GM18907 (cell line): Measurements from ENCODE around the gene P2RX3.

ENCODE experiments used
- ATAC-seq: cut with Tn5 transposase; IDR thresholded peaks from one replicate; pipeline ENCODE4 v1.9.1; 2021; ENCODE audit warnings: mild to moderate bottlenecking, moderate library complexity; ENCODE audit not compliant: unreplicated experiment

P2RX3 gene

DNA sequence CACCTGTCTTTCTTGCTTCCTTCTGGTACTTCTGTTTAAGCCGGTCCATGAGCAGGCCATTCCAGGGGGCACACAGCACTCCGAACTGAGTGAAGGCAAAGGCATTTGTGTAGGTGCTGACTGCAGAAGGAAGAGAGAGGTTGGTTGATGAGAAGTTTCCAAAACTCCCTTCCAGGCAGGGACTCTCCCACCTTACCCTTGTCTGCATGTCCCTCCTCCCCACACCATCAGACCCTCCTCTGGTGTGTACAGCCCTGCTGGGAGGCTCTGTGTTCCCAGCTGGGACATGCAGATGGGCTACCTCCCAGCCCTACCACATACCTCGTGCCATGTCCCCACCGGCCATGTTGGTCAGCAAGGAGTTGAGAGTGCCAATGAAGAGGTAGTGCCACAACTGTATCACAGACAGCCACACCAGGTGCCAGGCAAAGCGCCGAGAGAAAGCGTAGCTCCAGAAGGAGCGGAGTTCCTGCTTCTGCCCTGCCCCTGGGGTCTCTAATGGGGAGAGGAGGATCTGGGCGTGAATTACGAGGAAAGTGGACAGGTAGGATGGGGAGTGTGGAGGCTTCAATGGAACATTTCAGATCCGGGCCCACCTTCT, 76.6 kb downstream of the P2RX3 start:
- no peak for ATAC-seq

DNA sequence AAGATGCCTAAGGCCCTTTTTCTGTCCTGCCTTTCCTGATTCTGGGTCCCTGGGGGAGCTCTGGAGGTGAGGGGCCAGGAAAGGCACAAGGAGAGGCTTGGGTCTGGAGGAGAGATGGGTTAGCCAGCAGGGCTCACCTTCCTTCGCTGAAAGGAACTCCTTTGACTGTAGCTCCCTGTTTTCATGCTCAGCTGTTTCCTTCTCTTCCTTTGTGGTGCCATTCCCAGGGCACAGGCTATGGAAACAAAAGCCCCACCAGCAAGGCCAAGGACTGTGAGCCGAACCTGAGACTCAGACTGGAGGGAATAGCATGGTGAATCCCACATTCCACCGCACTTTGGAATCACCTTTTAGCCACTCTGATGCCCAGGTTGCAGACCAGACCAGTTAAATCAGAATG, 78.3 kb downstream of the P2RX3 start:
- no peak for ATAC-seq

GRCh38 chr11:57417056-57417455, 78.9 kb downstream of the P2RX3 start:
- ATAC-seq: no peak

DNA sequence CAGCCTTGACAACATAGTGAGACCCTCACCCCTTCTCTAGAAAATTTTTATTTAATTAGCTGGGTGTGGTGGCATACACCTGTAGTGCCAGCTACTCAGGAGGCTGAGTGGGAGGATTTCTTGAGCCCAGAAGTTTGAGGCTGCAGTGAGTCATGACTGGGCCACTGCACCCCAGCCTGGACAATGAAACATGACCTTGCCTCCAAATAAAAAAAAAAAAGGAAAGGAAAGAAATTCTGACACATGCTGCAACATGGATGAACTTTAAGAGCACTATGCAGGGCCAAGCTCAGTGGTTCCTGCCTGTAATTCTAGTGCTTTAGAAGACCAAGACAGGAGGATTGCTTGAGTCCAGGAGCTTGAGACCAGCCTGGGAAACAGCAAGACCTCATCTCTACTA, 80.0 kb downstream of the P2RX3 start:
- ATAC-seq: no peak

DNA sequence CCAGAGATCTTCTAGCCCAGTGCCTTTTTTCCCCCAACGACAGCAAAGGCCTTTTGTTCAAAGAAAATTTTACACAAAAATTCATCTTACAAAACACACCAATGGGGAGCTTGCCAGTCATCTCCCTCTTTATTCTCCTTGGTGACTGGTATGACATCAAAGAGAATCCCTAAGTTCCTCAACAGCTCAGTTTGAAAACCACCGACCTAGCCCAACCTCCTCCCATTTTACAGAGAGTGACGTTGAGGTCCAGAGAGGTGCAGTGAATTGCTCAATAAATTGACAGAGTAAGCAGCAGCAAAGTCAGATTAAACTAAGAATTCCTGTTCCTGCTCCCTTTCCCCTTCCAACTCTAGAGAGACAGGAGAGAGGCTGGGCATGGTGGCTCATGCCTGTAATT, 81.0 kb downstream of the P2RX3 start:
- no peak for ATAC-seq

DNA sequence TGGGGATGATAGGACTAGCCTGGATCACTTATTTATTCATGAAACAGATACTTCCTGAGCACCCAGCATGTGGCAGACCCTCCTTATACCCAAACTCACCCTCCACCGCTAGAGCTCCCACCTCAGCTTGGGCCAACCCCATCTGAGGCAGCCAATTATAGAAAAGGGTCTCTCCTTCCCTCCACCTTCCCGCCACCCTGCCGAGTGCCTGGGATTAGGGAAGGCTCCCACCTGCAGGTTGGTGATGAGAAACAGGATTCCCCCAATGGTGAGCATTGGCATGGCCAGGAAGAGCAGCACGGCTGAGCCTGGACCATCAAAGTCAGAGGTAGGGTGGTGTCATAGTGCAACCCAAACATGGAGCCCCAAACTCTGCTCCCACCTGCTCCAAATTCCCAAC, 82.9 kb downstream of the P2RX3 start:
- no peak for ATAC-seq

DNA sequence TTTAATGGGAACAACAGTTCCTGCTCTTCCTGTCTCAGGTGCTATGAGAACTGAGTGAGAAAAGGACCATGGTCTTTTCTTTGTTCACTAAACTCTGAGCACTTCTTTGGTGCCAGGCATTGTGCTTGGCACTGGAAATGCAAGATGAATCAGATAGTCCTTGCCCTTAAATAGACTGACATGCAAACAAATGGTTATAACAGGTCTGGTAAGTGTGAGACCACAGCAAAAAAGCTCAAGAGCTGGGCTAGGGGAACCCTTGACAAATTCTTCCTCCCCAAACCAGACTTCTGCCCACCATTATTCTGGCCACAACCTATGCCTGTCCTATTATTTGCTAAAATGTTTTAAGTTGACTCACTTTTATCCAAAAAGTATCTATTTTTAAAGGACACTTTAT, 83.7 kb downstream of the P2RX3 start:
- ATAC-seq: no peak
